Esophagus (tissue), 2 donors: Measurements from ENCODE around the gene FAM163A. TPM values are rescaled to one million over a fixed set of nuclear protein-coding genes. Genes with fewer than 3 reads are reported as not detected.

Source experiments
- H3K27ac ChIP-seq, 2 donors: one replicate each; pipeline ENCODE4 v1.5.1; 2013; ENCODE audit warnings: low read depth in 2 of 2, mild to moderate bottlenecking in 2 of 2, inconsistent platforms in 1 of 2, low read length in 1 of 2, moderate library complexity in 1 of 2
- H3K27me3 ChIP-seq, 2 donors: one replicate each; pipeline ENCODE4 v1.6.1; 2013; ENCODE audit warnings: low read length in 2 of 2, control low read depth in 1 of 2, mild to moderate bottlenecking in 1 of 2; ENCODE audit not compliant: insufficient read depth in 2 of 2, control insufficient read depth in 1 of 2
- H3K36me3 ChIP-seq, 2 donors: one replicate each; pipeline ENCODE4 v1.6.1; 2013; ENCODE audit warnings: low read length in 1 of 2; ENCODE audit not compliant: control insufficient read depth in 2 of 2, insufficient read depth in 2 of 2
- H3K4me1 ChIP-seq, 2 donors: one replicate each; pipeline ENCODE4 v1.6.1; 2013; ENCODE audit warnings: low read length in 1 of 2; ENCODE audit not compliant: control insufficient read depth in 2 of 2, insufficient read depth in 2 of 2
- H3K4me3 ChIP-seq, 2 donors: one replicate each; pipeline ENCODE4 v1.5.1; 2013; ENCODE audit warnings: low read length in 2 of 2, mild to moderate bottlenecking in 2 of 2, low read depth in 1 of 2, moderate library complexity in 1 of 2
- H3K9me3 ChIP-seq, 2 donors: one replicate each; pipeline ENCODE4 v1.6.1; 2013; ENCODE audit warnings: mild to moderate bottlenecking in 2 of 2, low read depth in 1 of 2, low read length in 1 of 2, moderate library complexity in 1 of 2; ENCODE audit not compliant: control insufficient read depth in 2 of 2, insufficient read depth in 1 of 2
- WGBS, 2 donors: extraction: QIAGEN DNeasy Blood & Tissue Kit; methylation state at CpG; one replicate each; pipeline ENCODE4 v1.1.7; 2013; 5-methylcytosine and 5-hydroxymethylcytosine counted together
- polyA plus RNA-seq, 2 donors: library from polyadenylated mRNA; stranded (reverse); fragments of 200-250 nt; gene quantifications; one replicate each; pipeline ENCODE4 v1.2.3, GENCODE V29; 2013
- donor health status: healthy with polysubstance abuse.
- donor health status: Bipolar disorder and iron deficiency.

The FAM163A gene
- polyA plus RNA-seq, 2 donors = 0.01 TPM; not detected in 1

DNA sequence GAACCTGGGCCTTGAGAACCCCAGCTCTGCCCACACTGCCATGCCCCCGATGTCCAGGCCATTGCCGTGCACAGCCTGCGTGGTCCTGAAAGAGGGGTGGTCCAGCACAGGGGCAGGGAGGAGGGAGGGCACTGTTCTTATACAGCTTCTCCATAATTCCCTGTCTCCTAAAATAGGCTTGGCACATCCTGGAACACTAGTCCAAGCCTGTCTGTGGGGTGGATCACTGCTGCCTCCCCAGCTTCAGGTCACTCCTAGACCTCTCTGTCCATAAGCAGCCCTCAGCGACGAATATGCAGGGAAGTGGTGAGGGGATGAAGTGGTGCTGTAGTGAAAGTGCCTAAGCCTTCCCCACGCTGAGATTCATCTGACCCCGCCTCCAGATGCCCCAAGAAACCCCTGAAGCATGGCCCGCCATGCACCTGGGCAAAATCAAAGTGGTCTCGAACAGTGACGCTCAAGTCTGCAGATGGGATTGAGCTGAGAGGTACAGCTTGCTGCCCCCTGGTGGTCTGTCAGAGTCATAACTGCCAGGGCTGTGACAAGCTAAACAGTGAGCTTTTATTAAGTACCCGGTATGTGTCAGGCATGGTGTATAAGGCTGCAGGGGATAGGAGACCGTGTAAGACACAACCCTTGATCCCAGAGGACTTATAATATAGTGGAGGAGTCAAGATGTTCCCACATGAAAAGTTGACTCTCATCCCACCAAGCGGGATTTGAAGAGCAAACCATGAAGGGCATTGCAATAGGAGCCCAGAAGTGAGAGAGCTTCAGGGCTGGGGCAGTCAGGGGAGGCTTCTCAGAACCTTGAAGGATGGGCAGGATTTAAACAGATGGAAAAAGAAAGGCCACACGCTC lies 66.6 kb downstream of the FAM163A start:
- H3K4me1 ChIP-seq = peaks cover 0 to 2% of the 10 kb centered on the region in 2 donors
- H3K27ac ChIP-seq = no peak overlapping the region
- no peaks in the 10 kb centered on the region for H3K36me3 ChIP-seq
- 36% methylated on average over 14 of the region's 14 CpGs for WGBS, 2 donors
- no peak overlapping the region for H3K4me3 ChIP-seq
- no peaks in the 10 kb centered on the region for H3K27me3 ChIP-seq
- H3K9me3 ChIP-seq = no peaks in the 10 kb centered on the region

DNA sequence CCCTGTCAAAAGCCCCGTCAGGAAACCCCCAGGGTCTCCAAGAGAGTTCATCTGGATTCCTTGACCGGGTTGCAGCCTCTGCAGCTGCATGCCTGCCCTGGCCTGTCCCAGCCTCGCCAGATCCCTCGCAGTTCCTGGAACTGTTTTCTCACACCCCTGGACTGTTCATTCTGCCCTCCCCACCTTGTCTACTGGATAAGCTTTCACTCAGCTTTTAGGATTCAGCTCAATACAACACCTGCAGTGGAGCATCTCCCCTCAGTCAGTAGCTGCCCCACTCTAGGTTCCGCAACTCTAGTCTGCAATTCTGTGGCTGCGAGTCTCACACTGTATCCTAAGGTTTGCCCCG lies 67.2 kb downstream of the FAM163A start:
- H3K4me1 ChIP-seq = peaks cover 0 to 7% of the 10 kb centered on the region in 2 donors
- 57 to 58% methylated on average over 7 of the region's 7 CpGs for WGBS, 2 donors
- H3K4me3 ChIP-seq = no peak overlapping the region
- no peaks in the 10 kb centered on the region for H3K36me3 ChIP-seq
- no peak overlapping the region for H3K27ac ChIP-seq
- no peaks in the 10 kb centered on the region for H3K27me3 ChIP-seq
- no peaks in the 10 kb centered on the region for H3K9me3 ChIP-seq

DNA sequence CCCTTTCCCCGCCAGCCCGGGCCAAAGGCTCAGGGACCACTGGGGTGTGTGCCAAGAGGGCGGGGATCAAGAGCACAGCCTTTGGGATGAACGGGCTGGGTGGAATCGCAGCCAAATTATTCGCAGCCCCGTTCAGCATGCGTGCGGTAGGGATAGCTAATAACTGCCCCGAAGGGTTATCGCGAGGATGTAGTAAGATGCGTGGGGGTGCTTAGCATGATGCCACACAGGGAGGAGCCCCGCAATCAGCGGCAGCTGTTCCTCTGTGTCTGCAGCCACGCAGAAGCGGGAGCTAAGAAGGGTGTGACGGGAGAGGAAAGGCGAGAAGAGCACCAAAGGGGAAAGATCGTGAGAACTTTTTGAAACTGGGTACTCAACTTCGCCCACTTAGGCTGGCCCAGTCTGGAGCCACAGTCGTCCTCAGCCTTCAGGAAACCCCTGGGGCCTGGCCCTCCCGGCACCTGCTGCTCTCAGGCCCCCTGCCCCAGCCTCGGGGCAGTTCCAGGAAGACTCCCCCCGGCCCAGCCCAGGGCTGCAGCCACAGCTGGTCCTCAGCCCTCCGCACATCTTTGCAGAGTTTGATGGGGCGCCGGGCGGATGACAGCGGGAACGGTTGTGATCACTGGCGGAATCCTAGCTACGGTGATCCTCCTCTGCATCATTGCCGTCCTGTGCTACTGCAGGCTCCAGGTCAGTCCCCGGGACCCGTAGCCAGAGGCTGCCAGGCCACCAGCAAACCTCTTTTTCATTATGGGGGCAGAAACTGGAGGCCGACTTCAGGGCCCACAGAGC lies 69.6 kb downstream of the FAM163A start:
- no peaks in the 10 kb centered on the region for H3K27me3 ChIP-seq
- H3K4me3 ChIP-seq = no peak overlapping the region
- H3K9me3 ChIP-seq = no peaks in the 10 kb centered on the region
- H3K36me3 ChIP-seq = no peaks in the 10 kb centered on the region
- H3K4me1 ChIP-seq = peaks cover 0 to 7% of the 10 kb centered on the region in 2 donors
- no peak overlapping the region for H3K27ac ChIP-seq
- 78 to 80% methylated on average over 37 of the region's 37 CpGs for WGBS, 2 donors

DNA sequence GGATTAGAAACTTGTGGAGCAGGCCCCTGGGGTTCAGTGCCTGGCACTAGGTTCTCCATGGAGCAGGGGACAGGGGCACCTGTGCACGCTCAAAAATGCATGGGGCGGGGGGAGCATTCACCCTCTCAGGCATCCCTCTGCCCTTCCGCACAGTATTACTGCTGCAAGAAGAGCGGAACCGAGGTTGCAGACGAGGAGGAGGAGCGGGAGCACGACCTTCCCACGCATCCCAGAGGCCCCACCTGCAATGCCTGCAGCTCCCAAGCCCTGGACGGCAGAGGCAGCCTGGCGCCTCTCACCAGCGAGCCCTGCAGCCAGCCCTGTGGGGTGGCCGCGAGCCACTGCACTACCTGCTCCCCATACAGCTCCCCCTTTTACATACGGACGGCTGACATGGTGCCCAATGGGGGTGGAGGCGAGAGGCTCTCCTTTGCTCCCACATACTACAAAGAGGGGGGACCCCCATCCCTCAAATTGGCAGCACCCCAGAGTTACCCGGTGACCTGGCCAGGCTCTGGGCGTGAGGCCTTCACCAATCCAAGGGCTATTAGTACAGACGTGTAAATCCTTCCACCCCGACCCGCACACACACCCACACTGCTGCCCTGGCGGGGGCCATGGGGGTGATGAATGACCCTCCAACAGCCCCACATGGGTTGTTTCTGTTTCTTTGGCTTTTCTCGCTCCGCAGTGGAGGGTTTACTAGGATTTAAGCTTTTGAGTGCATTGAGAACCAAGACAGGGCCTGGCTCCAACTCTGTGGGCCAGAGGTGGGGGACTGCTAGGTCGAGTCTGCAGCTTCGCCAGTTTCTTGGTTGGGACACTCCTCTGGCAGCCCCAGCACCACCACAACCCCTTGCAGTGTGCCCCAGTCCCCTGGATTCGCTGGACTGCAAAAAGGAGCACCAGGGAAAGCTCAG lies 70.8 kb downstream of the FAM163A start:
- no peaks in the 10 kb centered on the region for H3K36me3 ChIP-seq
- 80 to 83% methylated on average over 28 of the region's 28 CpGs for WGBS, 2 donors
- H3K27ac ChIP-seq = no peak overlapping the region
- no peaks in the 10 kb centered on the region for H3K9me3 ChIP-seq
- no peak overlapping the region for H3K4me3 ChIP-seq
- no peaks in the 10 kb centered on the region for H3K27me3 ChIP-seq
- H3K4me1 ChIP-seq = peaks cover 0 to 7% of the 10 kb centered on the region in 2 donors

DNA sequence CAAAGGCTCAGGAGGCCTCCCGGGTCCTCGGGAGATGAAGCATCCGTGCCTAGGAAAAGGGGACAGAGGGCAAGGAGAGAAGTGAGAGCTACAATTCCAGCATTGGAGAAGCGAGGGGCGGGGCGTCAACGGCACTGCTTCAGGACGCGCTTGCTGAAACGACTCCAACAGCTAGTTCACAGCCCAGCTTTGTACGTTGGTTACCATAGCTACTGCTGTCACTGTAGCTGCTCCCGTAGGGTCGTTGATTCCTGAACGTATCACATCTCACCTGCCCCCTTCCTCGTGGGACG lies 71.4 kb downstream of the FAM163A start:
- H3K9me3 ChIP-seq = no peaks in the 10 kb centered on the region
- peak overlapping the region; percentile 30 to 38 for H3K4me3 ChIP-seq
- H3K4me1 ChIP-seq = peaks cover 0 to 7% of the 10 kb centered on the region in 2 donors
- no peaks in the 10 kb centered on the region for H3K27me3 ChIP-seq
- no peaks in the 10 kb centered on the region for H3K36me3 ChIP-seq
- WGBS, 2 donors = 2 to 3% methylated on average over 16 of the region's 16 CpGs
- H3K27ac ChIP-seq = no peak overlapping the region

DNA sequence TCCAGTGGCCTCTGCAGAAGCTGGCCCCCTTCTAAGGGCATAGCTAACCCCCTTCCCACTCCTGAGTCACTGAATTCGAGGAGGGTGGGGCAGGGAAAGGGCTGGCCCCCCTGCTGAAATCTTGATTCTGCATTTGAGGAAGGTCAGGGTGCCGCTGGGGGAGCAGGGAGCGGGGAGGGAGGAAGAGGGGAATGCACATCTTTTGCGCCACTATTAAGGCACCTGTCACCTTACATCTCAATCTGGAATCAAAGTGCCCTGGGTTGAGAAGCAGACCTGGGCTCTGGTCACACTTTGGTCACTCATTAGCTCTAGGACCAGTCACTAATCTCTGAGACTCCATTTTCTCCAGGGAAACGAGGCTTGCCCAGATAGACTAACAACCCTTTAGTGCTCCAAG lies 72.5 kb downstream of the FAM163A start:
- 31 to 46% methylated on average over 5 of the region's 5 CpGs for WGBS, 2 donors
- Histone ChIP-seq H3K27ac (no peak overlapping the region), H3K9me3 (no peaks in the 10 kb centered on the region), H3K4me1 (peaks cover 0 to 5% of the 10 kb centered on the region in 2 donors), H3K27me3 (no peaks in the 10 kb centered on the region), H3K4me3 (peak overlapping the region in 1 of 2 donors; percentile 38), H3K36me3 (no peaks in the 10 kb centered on the region)

DNA sequence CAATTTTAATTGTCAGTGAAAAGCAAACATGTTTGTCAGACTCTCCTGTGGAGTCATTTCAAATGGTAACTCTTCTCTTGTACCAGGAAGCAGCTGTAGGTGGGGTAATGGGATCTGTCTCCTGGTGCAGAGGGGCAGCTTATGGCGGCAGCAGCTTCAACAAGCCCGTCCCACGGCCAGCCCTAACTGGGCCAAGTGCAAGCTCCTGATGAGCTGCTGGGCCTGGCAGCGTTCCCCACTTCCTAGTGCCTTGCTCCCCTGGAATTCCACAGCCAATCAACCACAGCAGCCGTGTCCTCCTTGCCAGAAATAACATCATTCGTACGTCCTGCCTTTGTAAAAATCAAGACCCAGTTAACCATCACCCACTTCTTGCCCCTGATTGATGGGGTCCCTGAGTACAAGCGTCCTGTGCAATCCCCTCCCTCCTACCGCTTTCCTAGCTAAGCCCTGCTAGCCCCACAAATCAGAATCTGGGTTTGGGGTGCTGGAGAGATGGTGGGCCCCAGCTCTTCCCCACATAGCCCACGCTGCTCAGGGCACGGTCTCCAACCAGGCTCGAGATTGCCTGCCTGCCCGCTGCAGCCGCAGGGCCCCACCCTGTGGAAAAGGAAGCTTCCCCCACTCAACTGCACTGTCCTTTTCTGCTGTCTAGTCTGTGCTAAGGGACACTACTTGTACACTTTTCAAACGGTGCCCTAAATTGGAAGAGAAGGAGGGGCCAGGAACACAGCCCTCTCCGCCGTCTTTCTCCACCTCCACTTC lies 73.3 kb downstream of the FAM163A start:
- Histone ChIP-seq H3K4me1 (peaks cover 0 to 5% of the 10 kb centered on the region in 2 donors), H3K4me3 (no peak overlapping the region), H3K27me3 (no peaks in the 10 kb centered on the region), H3K27ac (no peak overlapping the region), H3K36me3 (no peaks in the 10 kb centered on the region), H3K9me3 (no peaks in the 10 kb centered on the region)
- WGBS, 2 donors = 57 to 67% methylated on average over 17 of the region's 17 CpGs

DNA sequence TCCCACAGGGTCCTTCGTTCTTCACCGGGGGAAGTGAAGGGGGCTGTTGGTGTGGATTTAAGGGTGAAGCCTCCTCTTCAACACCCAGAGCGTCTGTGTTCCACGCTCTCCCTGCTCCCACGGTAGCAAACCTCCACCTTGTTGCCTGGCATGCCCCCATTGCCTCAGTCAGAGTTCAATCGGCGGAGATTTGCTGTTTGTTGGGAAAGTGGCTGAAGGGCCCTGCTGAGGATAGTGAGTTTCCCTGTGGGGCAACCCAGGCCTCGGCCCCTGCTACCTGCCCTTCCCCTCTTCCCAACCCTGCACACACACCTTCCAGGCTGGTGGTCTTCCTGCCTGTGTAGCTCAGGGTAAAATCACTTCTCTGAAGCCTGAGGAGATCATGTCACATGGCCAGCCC lies 74.0 kb downstream of the FAM163A start:
- no peaks in the 10 kb centered on the region for H3K36me3 ChIP-seq
- H3K27me3 ChIP-seq = no peaks in the 10 kb centered on the region
- no peaks in the 10 kb centered on the region for H3K9me3 ChIP-seq
- peaks cover 0 to 5% of the 10 kb centered on the region in 2 donors for H3K4me1 ChIP-seq
- no peak overlapping the region for H3K27ac ChIP-seq
- no peak overlapping the region for H3K4me3 ChIP-seq
- whole genome bisulfite sequencing, 2 donors = 93 to 95% methylated on average over 8 of the region's 8 CpGs

DNA sequence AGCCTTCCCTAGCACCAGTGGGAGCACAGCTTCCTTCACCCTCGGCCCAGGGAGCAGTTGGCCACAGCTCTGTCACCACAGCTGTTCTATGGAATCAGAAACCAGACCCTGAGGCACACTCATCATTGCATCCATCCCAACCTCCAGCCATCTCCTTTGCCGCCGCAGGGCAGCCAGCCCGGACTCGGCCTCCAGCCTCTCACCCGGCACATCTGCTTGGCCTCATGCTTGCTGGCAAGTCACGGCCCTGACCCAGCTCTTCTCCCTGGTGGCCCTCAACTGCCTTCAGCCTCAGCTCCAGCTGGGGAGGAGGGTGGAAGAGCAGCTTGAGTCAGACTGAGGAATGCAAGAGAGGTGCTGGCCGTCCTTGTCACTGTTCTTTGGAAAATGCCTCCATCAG lies 74.7 kb downstream of the FAM163A start:
- Histone ChIP-seq H3K36me3 (no peaks in the 10 kb centered on the region), H3K27ac (no peak overlapping the region), H3K9me3 (no peaks in the 10 kb centered on the region), H3K27me3 (no peaks in the 10 kb centered on the region), H3K4me3 (no peak overlapping the region), H3K4me1 (peaks cover 0 to 5% of the 10 kb centered on the region in 2 donors)
- 69 to 74% methylated on average over 8 of the region's 8 CpGs for WGBS, 2 donors
